Heart right ventricle (tissue), 16 donors: ENCODE results near the gene LSAMP. TPM values are rescaled to one million over a fixed set of nuclear protein-coding genes. Genes with fewer than 3 reads are reported as not detected.

Experiments used
- ATAC-seq, 8 donors: fragments of 200-7000 bp; cut with Tn5 transposase; one replicate each; pipeline ENCODE4 v1.9.1; 2020; ENCODE audit warnings: mild to moderate bottlenecking in 8 of 8, moderate library complexity in 8 of 8, moderate number of reproducible peaks in 1 of 8
- DNase-seq, 2 donors: peaks; one replicate each; pipeline ENCODE4 v3.0.0-alpha.2; 2020
- H3K27ac ChIP-seq, 10 donors: fragments of 200-600 bp; sonication (generic) in 2 of 10; one replicate each; pipeline versions ENCODE4 v1.5.0 to v1.8.0; 2020 to 2022; ENCODE audit warnings: mild to moderate bottlenecking in 3 of 10
- H3K27me3 ChIP-seq, 7 donors: fragments of 200-600 bp; one replicate each; pipeline ENCODE4 v1.8.0; 2021 to 2022; ENCODE audit warnings: mild to moderate bottlenecking in 2 of 7
- H3K36me3 ChIP-seq, 9 donors: fragments of 200-600 bp; sonication (generic) in 1 of 9; one replicate each; pipeline versions ENCODE4 v1.5.0 to v1.8.0; 2020 to 2022; ENCODE audit warnings: mild to moderate bottlenecking in 2 of 9
- H3K4me1 ChIP-seq, 9 donors: fragments of 200-600 bp; sonication (generic) in 1 of 9; one replicate each; pipeline versions ENCODE4 v1.5.0 to v1.8.0; 2020 to 2022; ENCODE audit warnings: mild to moderate bottlenecking in 4 of 9
- H3K4me3 ChIP-seq, 10 donors: fragments of 200-600 bp; sonication (generic) in 2 of 10; one replicate each; pipeline versions ENCODE4 v1.5.0 to v1.8.0; 2020 to 2022; ENCODE audit warnings: mild to moderate bottlenecking in 7 of 10, moderate library complexity in 2 of 10
- H3K9me3 ChIP-seq, 11 donors: fragments of 200-600 bp in 10 of 11; sonication (generic) in 2 of 11; one replicate each; pipeline versions ENCODE4 v1.5.0 to v1.8.0; 2013 to 2022; ENCODE audit warnings: mild to moderate bottlenecking in 2 of 11, control low read depth in 1 of 11, moderate library complexity in 1 of 11
- WGBS, 2 donors: extraction: QIAGEN DNeasy Blood & Tissue Kit; methylation state at CpG; one replicate each; pipeline ENCODE4 v1.1.7; 2013; ENCODE audit warnings: inconsistent platforms in 1 of 2; 5-methylcytosine and 5-hydroxymethylcytosine counted together
- intact Hi-C, 10 donors: fragments of 100-400 bp; cut with DNase I; formaldehyde crosslinking; loops; one replicate each; pipeline versions ENCODE4 v1.11.1 to v1.14.2; 2022
- polyA plus RNA-seq, 2 donors: library from polyadenylated mRNA; stranded (reverse); fragments of 200-250 nt; gene quantifications; one replicate each; pipeline ENCODE4 v1.2.3, GENCODE V29; 2013
- total RNA-seq, 10 donors: library from RNA; stranded (reverse); fragmentation: NEBNext Ultra II Directional in 3 of 10; extraction: Animal tissue kit (Norgen Biotek cat#: 25700) in 3 of 10; gene quantifications; one replicate each; pipeline versions ENCODE4 v1.2.1 to v1.2.4, GENCODE V29; 2021 to 2023
- TF ChIP-seq, protein P1 (sequence below), 9 donors: fragments of 200-600 bp; sonication (generic) in 2 of 9; IDR thresholded peaks; one replicate each; pipeline versions ENCODE4 v1.5.0 to v1.8.0; 2021 to 2022; ENCODE audit warnings: antibody characterized with exemption in 9 of 9, mild to moderate bottlenecking in 5 of 9, moderate library complexity in 1 of 9
- donor health status: Arrhythmogenic right ventricular cardiomyopathy.
- donor health status: ischemic (EF 13 %, LVEDD 7.1; RV severe dilation, severe dysfunction).
- donor health status: healthy with polysubstance abuse.
- donor health status: DM: no; HTN: yes; CAD: no.
- donor health status: DM: no; HTN: no; CAD: no.
- donor health status: ischemic (EF 25% LVEDD 6.9; RV normal size, moderate dysfunction).
- donor health status: ischemic (EF 25% LVEDD 5.7; RV mildly dilated, moderate dysfunction).
- donor health status: healthy.
- donor health status: DM: yes; HTN: yes; CAD: no.
- donor health status: Ischemic cardiomyopathy.
- donor health status: ischemic (EF 35%, LVEDD 5.7; RV mildly dilated, moderate dysfunction).
- donor health status: nonischemic (EF 11% LVEDD 7.7; RV severe dilation, severe dysfunction).
- donor health status: DM: yes; HTN: yes; CAD: no.
- donor health status: PGD.
- donor health status: ischemic (EF 29% LVEDD 5.4; RV normal size, mild dysfunction).
- donor health status: nonischemic (EF 23%, LVEDD 6.1; RV moderate dilation, normal function).

The LSAMP gene
- total and polyA plus RNA-seq, 12 donors, result 0.51 to 9.0 (median 5.4) TPM

GRCh38 chr3:116030131-116030850, 415.0 kb downstream of the LSAMP start:
- Histone ChIP-seq H3K27ac (no peak overlapping the region), H3K27me3 (no peaks in the 10 kb centered on the region), H3K9me3 (no peaks in the 10 kb centered on the region), H3K36me3 (no peaks in the 10 kb centered on the region), H3K4me3 (no peak overlapping the region), H3K4me1 (no peaks in the 10 kb centered on the region)
- ATAC-seq (no peak), DNase-seq (no peak)
- intact Hi-C loops, result no loop called here
- 81 to 90% methylated on average over 5 of the region's 5 CpGs for WGBS, 2 donors
- TF ChIP-seq, protein P1, sequence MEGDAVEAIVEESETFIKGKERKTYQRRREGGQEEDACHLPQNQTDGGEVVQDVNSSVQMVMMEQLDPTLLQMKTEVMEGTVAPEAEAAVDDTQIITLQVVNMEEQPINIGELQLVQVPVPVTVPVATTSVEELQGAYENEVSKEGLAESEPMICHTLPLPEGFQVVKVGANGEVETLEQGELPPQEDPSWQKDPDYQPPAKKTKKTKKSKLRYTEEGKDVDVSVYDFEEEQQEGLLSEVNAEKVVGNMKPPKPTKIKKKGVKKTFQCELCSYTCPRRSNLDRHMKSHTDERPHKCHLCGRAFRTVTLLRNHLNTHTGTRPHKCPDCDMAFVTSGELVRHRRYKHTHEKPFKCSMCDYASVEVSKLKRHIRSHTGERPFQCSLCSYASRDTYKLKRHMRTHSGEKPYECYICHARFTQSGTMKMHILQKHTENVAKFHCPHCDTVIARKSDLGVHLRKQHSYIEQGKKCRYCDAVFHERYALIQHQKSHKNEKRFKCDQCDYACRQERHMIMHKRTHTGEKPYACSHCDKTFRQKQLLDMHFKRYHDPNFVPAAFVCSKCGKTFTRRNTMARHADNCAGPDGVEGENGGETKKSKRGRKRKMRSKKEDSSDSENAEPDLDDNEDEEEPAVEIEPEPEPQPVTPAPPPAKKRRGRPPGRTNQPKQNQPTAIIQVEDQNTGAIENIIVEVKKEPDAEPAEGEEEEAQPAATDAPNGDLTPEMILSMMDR (IDR thresholded peaks at IDR 0.05), result no peak

DNA sequence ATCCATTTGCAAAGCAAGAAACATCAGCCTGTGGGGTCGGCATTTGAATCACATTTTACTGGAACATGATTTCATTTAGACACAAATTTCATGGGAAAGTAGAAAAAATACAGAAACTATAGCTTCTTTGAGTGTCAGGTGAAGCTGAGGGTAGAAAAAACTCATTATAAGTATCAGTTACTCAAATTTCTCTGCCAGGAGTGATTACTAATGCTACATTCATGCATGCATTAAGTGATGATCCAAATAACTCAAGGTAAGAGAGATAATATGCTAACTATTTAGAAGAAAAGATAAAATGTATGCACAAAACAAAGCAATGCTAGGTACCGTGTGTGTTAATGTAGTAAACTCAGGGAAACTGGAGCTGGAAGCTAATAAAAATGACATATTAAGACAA, 416.0 kb downstream of the LSAMP start:
- intact Hi-C loops, result no loop called here
- Histone ChIP-seq H3K36me3 (no peaks in the 10 kb centered on the region), H3K27me3 (no peaks in the 10 kb centered on the region), H3K4me3 (no peak overlapping the region), H3K27ac (no peak overlapping the region), H3K4me1 (no peaks in the 10 kb centered on the region), H3K9me3 (no peaks in the 10 kb centered on the region)
- WGBS, 2 donors, result 80 to 90% methylated on average over 2 of the region's 2 CpGs
- DNase-seq (no peak), ATAC-seq (no peak)
- TF ChIP-seq, protein P1 (IDR thresholded peaks at IDR 0.05), result no peak

DNA sequence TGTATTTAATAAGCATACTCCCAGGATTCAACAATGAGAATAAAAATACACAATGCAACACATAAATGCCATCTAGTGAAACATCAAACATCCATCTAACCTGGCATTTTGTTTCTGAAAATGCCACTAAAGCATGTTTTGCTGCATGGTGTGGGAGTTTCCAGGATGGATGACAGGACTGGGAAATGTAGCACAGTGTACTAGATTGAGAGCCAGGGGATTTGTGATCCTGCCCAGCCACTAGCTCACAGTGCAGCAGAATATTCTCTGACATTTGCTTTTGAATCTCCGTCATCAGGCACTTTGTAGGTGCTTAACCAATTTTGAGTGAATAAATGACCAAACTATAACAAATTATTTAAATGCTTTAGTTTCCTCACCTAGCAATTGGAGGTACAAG, 417.1 kb downstream of the LSAMP start:
- no peaks in the 10 kb centered on the region for H3K9me3 ChIP-seq
- no peaks in the 10 kb centered on the region for H3K36me3 ChIP-seq
- no peak overlapping the region for H3K27ac ChIP-seq
- 86 to 88% methylated on average over 1 of the region's 1 CpG for whole genome bisulfite sequencing, 2 donors
- no peak overlapping the region for H3K4me3 ChIP-seq
- DNase-seq (no peak), ATAC-seq (no peak)
- intact Hi-C loops, result no loop called here
- H3K27me3 ChIP-seq, result no peaks in the 10 kb centered on the region
- TF ChIP-seq, protein P1 (IDR thresholded peaks at IDR 0.05), result no peak
- H3K4me1 ChIP-seq, result no peaks in the 10 kb centered on the region

DNA sequence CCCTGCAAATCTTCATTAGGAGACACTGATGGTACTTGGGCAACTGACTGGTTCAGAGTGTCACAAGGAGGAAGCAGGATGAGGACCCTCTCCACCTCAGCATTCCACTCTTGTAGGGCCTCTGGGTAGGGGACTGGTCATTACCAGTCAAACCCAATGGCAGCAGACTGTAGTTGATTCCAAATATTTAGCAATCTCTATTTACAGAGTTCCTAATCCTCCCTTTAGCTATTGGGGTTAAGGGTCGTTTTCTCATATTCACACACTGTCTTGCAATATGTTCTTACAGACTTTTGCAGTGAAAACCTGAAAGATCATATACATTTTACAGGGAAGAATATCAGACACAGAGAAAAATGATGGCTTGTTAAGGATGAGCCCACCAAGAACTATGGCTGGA, 424.3 kb downstream of the LSAMP start:
- no peak for DNase-seq
- TF ChIP-seq, protein P1 (IDR thresholded peaks at IDR 0.05), result no peak
- intact Hi-C loops, result loop anchor here in 1 of 10 donors (2.0 kb wide), 1 partner anchor 58 kb away; no protein-coding TSS in a partner anchor
- H3K36me3 ChIP-seq, result no peaks in the 10 kb centered on the region
- no peaks in the 10 kb centered on the region for H3K27me3 ChIP-seq
- H3K27ac ChIP-seq, result no peak overlapping the region
- no peaks in the 10 kb centered on the region for H3K4me1 ChIP-seq
- no peak for ATAC-seq
- H3K4me3 ChIP-seq, result no peak overlapping the region
- 81 to 88% methylated on average over 1 of the region's 1 CpG for WGBS, 2 donors
- no peaks in the 10 kb centered on the region for H3K9me3 ChIP-seq
